PFSK-1 (cell line): ENCODE measurements around the gene TCEANC. TPM values are rescaled to one million over a fixed set of nuclear protein-coding genes. Genes with fewer than 3 reads are reported as not detected.

Source experiments
- FOXP2 ChIP-seq: optimal IDR thresholded peaks from 2 replicates; pipeline ENCODE3; 2011; ENCODE audit warnings: borderline replicate concordance, control low read depth, inconsistent platforms; ENCODE audit not compliant: insufficient read depth; ENCODE audit errors: extremely low read length, extremely low read depth
- POLR2AphosphoS5 ChIP-seq: IDR thresholded peaks from 2 replicates; pipeline ENCODE4 v1.6.1; 2012; ENCODE audit warnings: low read depth, mild to moderate bottlenecking, control low read depth, low read length, moderate library complexity
- REST ChIP-seq, 2 experiments: IDR thresholded peaks; 2 replicates each; pipeline versions ENCODE4 v1.6.1 to v1.8.0; 2011 to 2012; ENCODE audit warnings: low read depth in 2 of 2, low read length in 2 of 2, control low read depth in 1 of 2, inconsistent platforms in 1 of 2, mild to moderate bottlenecking in 1 of 2, moderate library complexity in 1 of 2; ENCODE audit not compliant: insufficient read depth in 1 of 2
- SIN3A ChIP-seq: IDR thresholded peaks from 2 replicates; pipeline ENCODE4 v1.6.1; 2012; ENCODE audit warnings: mild to moderate bottlenecking, low read length, moderate library complexity, borderline replicate concordance; ENCODE audit not compliant: insufficient read depth
- TAF1 ChIP-seq: IDR thresholded peaks from 2 replicates; pipeline ENCODE4 v1.6.1; 2012; ENCODE audit warnings: low read length, control low read depth, borderline replicate concordance; ENCODE audit not compliant: insufficient read depth
- polyA plus RNA-seq: library from polyadenylated mRNA; unstranded; fragments of >200 nt; gene quantifications from one replicate; pipeline ENCODE4 v1.2.1, GENCODE V29; 2012; ENCODE audit warnings: low read depth, missing spikeins; ENCODE audit not compliant: insufficient read length

The TCEANC gene
- polyA plus RNA-seq, result 1.3 TPM

- TF ChIP-seq FOXP2 (no peak), SIN3A (peak; percentile 14; the same call in 1 of the 2 replicates), POLR2AphosphoS5 (peak; percentile 64; the same call in 1 of the 2 replicates)
Observed at GRCh38 chrX:13652850-13653693, at the start of gene TCEANC. TCEANC (plus strand) TSS chrX:13653141; CDS start chrX:13662509, 9,368 bp downstream.

DNA sequence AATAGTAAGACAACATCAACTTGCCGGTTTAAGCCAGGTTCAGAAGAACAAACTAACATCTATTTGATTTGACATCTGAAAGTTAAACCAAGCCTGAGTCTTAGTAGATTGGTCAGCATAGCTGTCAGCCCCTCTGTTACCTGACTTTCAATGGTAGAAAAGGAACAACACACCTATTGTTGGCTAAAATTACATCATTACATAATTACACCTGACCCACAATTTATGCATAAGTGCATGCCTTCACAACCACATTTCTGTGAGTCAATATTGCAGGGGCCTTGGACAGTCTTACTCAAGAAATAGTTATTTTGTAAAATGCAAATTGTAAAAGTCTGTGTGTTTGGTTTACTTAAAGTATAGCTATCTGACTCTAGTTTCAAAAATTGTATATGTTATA is 47.3 kb upstream of the TCEANC start:
- TF ChIP-seq SIN3A (no peak), POLR2AphosphoS5 (no peak), FOXP2 (no peak), TAF1 (no peak), REST (IDR thresholded peaks at IDR 0.05; ENCODE audit: insufficient read depth in 1 of 2, low read depth in 2 of 2, low read length in 2 of 2) (no peak)

DNA sequence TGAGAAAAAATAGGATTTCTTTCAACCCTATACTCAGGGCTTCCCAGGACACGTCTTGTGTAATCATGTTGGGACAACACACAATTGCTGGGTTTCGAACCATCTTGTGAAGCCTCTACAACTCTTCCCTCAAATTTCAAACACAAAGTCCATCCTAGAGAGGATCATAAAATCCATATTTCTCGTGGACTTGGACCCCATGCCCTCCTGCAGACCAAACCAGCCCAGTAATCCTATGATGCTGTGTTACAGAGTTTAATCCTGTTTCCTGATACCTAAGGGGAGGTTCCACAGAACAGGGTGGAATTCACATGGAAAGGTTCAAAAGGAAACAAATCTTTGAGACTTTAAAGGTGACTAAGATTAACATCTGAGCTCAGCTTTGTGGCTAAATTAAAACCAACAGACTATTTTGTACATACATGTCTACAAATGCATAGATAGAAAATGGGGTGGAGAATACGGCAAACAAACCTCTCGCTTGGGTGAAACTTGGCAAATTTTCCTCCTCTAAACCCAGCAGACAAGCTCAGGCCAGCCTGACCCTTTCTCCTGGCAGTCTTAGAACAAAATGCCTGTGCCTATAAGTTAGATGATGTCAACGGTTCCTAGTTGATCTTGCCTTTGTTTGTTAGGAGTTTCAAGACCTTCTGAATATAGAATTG is 45.5 kb upstream of the TCEANC start:
- TF ChIP-seq FOXP2 (no peak), SIN3A (no peak), TAF1 (no peak), REST (IDR thresholded peaks at IDR 0.05; ENCODE audit: insufficient read depth in 1 of 2, low read depth in 2 of 2, low read length in 2 of 2) (no peak), POLR2AphosphoS5 (no peak)

- TF ChIP-seq FOXP2, result no peak
- TF ChIP-seq POLR2AphosphoS5, result no peak
- TF ChIP-seq TAF1, result no peak
- no peak for TF ChIP-seq REST (IDR thresholded peaks at IDR 0.05; ENCODE audit: insufficient read depth in 1 of 2, low read depth in 2 of 2, low read length in 2 of 2)
- TF ChIP-seq SIN3A, result no peak
Observed at GRCh38 chrX:13607996-13608365, 45.0 kb upstream of the TCEANC start.

- TF ChIP-seq TAF1, result no peak
- no peak for TF ChIP-seq FOXP2
- TF ChIP-seq REST (IDR thresholded peaks at IDR 0.05; ENCODE audit: insufficient read depth in 1 of 2, low read depth in 2 of 2, low read length in 2 of 2), result no peak
- TF ChIP-seq SIN3A, result no peak
- TF ChIP-seq POLR2AphosphoS5, result no peak
Observed at GRCh38 chrX:13614154-13614553, 38.8 kb upstream of the TCEANC start.
